ENCODE results near the gene KCNQ1. TPM values are rescaled to one million over a fixed set of nuclear protein-coding genes. Genes with fewer than 3 reads are reported as not detected.

KCNQ1 gene
- total RNA-seq, 1 donor from 2014 or later: 2.6 TPM

DNA sequence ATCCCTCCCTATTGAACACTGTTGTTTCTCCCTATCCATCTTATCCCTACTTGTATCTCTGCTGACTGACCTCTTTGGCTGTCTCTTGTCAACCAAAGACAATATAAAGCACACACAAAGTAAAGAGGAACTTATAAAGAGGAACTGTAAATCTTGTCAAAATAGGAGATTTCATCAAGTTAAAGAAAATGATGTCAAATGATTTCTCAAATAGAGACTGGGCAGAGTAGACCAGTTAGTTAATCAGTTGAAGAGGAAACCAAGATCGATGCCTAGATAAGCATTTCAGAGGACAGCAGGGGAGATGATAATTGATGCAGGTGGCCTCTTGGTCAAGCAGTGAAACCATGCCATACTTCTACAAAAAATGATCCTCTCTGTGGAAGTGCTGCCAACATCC lies 232.3 kb downstream of the KCNQ1 start:
- no peak overlapping the region for H3K27ac ChIP-seq (ENCODE audit: low read depth, low read length)
- no peak overlapping the region for H3K4me3 ChIP-seq (ENCODE audit: low read length in 3 of 3)
- no peaks in the 10 kb centered on the region for H3K27me3 ChIP-seq (ENCODE audit: control insufficient read depth in 3 of 3, insufficient read depth in 3 of 3, low read length in 3 of 3)
- H3K9me3 ChIP-seq (ENCODE audit: control insufficient read depth in 3 of 3, low read length in 3 of 3): no peaks in the 10 kb centered on the region
- H3K4me1 ChIP-seq (ENCODE audit: control insufficient read depth in 3 of 3, insufficient read depth in 3 of 3, low read length in 3 of 3): peaks cover 8 to 25% (median 10%) of the 10 kb centered on the region in 3 donors
- no peaks in the 10 kb centered on the region for H3K36me3 ChIP-seq (ENCODE audit: control insufficient read depth in 3 of 3, insufficient read depth in 3 of 3, low read length in 3 of 3)
- no peak overlapping the region for H3K9ac ChIP-seq (ENCODE audit: low read depth in 1 of 3, low read length in 3 of 3)

DNA sequence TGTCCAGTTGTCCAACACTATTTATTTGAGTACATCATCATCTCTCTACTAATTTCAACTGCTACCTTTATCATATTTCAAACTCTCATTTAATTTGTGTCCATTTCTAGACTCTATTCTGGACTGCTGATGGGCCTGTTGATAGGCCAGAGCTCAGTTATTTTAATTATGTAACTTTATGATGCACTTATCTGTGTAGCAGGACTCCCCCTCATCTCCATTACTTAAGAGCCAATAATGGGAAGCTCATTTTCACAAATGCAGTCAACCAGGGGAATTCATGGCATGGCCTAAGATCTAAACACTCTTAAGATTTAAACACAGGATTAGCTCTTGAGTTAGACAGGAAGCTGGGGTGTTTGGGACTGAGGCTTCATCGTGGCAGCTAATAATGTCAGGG lies 233.6 kb downstream of the KCNQ1 start:
- Histone ChIP-seq H3K27ac (ENCODE audit: low read depth, low read length) (no peak overlapping the region), H3K9ac (ENCODE audit: low read depth in 1 of 3, low read length in 3 of 3) (no peak overlapping the region), H3K4me3 (ENCODE audit: low read length in 3 of 3) (no peak overlapping the region), H3K27me3 (ENCODE audit: control insufficient read depth in 3 of 3, insufficient read depth in 3 of 3, low read length in 3 of 3) (no peaks in the 10 kb centered on the region), H3K9me3 (ENCODE audit: control insufficient read depth in 3 of 3, low read length in 3 of 3) (no peaks in the 10 kb centered on the region), H3K4me1 (ENCODE audit: control insufficient read depth in 3 of 3, insufficient read depth in 3 of 3, low read length in 3 of 3) (peaks cover 8 to 23% (median 10%) of the 10 kb centered on the region in 3 donors), H3K36me3 (ENCODE audit: control insufficient read depth in 3 of 3, insufficient read depth in 3 of 3, low read length in 3 of 3) (no peaks in the 10 kb centered on the region)

DNA sequence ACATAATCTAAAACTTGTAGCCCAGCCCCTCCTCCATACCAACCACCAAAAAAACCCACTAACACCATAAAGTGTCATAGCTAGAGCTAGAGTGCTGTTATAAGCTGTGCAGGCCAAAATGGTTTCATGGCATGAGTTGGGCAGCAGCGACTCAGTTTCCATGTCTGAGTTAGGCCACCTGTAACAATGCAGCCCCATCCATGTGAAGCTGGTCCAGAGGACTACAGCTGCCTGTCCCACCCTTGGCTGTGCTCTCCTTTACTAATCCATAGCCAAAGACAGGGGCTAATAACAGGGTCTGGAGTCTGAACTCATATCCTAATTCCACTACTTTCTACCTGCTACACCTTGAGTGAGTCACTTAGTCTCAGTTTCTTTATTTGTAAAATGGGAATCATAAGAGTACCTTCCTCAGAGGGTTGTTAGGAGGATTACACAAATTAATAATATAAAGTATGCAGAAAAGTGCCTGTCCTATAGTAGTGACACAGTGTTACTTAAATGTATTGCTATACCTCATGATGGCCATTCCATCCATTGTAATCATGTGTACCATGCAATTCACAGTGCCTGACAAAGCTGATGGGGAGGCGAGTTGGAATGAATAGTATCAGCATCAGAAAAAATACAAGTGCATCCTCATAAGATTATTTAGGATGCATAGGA lies 234.3 kb downstream of the KCNQ1 start:
- Histone ChIP-seq H3K4me3 (ENCODE audit: low read length in 3 of 3) (no peak overlapping the region), H3K9me3 (ENCODE audit: control insufficient read depth in 3 of 3, low read length in 3 of 3) (no peaks in the 10 kb centered on the region), H3K9ac (ENCODE audit: low read depth in 1 of 3, low read length in 3 of 3) (no peak overlapping the region), H3K27ac (ENCODE audit: low read depth, low read length) (no peak overlapping the region), H3K36me3 (ENCODE audit: control insufficient read depth in 3 of 3, insufficient read depth in 3 of 3, low read length in 3 of 3) (no peaks in the 10 kb centered on the region), H3K27me3 (ENCODE audit: control insufficient read depth in 3 of 3, insufficient read depth in 3 of 3, low read length in 3 of 3) (no peaks in the 10 kb centered on the region), H3K4me1 (ENCODE audit: control insufficient read depth in 3 of 3, insufficient read depth in 3 of 3, low read length in 3 of 3) (peaks cover 5 to 17% (median 8%) of the 10 kb centered on the region in 3 donors)

DNA sequence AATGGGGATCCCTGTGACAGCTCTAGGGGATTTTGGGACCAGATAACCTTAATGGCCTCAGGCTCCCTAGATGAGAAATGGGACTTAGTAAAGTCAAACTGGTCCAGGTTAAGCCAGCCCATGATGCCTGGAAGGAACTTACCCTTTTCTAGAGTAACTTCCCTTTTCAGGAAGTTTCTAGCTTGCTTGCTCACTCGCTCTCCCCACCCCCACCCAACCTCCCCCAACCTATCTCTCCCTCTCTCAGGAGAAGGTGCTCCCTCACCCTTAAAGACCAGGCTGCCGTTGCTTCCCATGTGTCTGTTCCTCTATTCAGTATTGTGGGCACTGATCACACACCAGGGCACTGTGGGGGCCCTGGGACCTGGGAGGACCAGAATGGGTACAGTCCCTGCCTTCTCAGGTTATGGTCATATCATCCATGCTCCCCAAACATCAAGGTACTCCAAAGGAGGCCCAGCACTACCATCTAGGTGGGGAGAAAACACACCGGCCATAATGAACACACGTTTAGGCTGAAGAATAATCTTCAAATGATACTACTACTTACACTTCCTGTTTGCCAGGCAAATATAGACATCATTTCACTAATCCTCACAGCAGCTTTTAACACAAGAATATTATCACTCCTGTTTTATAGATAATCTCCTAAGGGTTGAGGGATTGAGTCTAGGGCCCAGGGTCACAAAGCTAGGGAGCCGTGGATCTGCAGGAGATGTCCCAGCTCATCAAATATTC lies 236.8 kb downstream of the KCNQ1 start:
- H3K4me1 ChIP-seq (ENCODE audit: control insufficient read depth in 3 of 3, insufficient read depth in 3 of 3, low read length in 3 of 3): peaks cover 6 to 10% (median 8%) of the 10 kb centered on the region in 3 donors
- H3K36me3 ChIP-seq (ENCODE audit: control insufficient read depth in 3 of 3, insufficient read depth in 3 of 3, low read length in 3 of 3): peaks cover 0 to 7% (median 4%) of the 10 kb centered on the region in 3 donors
- H3K4me3 ChIP-seq (ENCODE audit: low read length in 3 of 3): no peak overlapping the region
- H3K27ac ChIP-seq (ENCODE audit: low read depth, low read length): no peak overlapping the region
- H3K27me3 ChIP-seq (ENCODE audit: control insufficient read depth in 3 of 3, insufficient read depth in 3 of 3, low read length in 3 of 3): no peaks in the 10 kb centered on the region
- no peaks in the 10 kb centered on the region for H3K9me3 ChIP-seq (ENCODE audit: control insufficient read depth in 3 of 3, low read length in 3 of 3)
- no peak overlapping the region for H3K9ac ChIP-seq (ENCODE audit: low read depth in 1 of 3, low read length in 3 of 3)

DNA sequence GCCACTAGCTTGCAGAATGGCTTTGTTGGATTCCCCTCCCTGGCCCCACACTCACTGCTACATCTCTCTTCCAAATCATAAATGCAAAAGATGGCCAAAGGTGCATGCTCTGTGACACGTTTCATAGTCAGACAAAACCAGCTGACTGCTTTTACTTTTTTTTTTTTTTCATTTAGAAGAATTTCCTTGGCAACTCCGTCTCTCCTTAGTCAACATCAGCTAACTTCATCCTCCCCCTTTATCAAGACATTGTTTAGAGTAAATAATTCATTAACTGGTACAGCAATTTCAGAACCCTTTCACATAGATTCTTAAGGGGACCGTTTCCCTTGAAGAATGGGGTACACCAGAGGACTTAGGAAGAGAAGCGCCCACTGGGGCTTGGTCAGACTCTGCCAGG lies 239.0 kb downstream of the KCNQ1 start:
- Histone ChIP-seq H3K4me1 (ENCODE audit: control insufficient read depth in 3 of 3, insufficient read depth in 3 of 3, low read length in 3 of 3) (peaks cover 20 to 31% (median 27%) of the 10 kb centered on the region in 3 donors), H3K4me3 (ENCODE audit: low read length in 3 of 3) (no peak overlapping the region), H3K36me3 (ENCODE audit: control insufficient read depth in 3 of 3, insufficient read depth in 3 of 3, low read length in 3 of 3) (peaks cover 0 to 7% (median 4%) of the 10 kb centered on the region in 3 donors), H3K9me3 (ENCODE audit: control insufficient read depth in 3 of 3, low read length in 3 of 3) (no peaks in the 10 kb centered on the region), H3K9ac (ENCODE audit: low read depth in 1 of 3, low read length in 3 of 3) (no peak overlapping the region), H3K27me3 (ENCODE audit: control insufficient read depth in 3 of 3, insufficient read depth in 3 of 3, low read length in 3 of 3) (no peaks in the 10 kb centered on the region), H3K27ac (ENCODE audit: low read depth, low read length) (no peak overlapping the region)

DNA sequence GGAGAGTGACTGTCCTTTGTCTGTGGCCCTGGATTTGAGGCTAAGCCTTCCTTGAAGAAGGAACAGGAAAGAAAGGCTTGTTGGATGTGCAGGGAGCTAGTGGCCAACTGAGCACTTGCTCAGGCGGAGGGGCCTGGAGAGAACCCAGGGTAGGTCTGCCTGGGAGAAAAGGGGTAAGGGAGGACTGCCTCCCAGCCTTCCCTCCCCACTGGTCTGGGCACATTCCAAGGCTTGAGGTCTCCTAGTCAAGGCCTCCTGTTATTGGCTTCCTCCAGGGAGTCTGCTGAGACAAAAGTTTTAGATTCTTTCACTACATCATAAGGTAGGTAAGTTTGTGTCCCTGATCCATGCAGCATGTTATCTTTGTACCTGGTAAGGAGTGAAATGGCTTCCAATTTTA lies 239.8 kb downstream of the KCNQ1 start:
- H3K9ac ChIP-seq (ENCODE audit: low read depth in 1 of 3, low read length in 3 of 3): no peak overlapping the region
- peaks cover 0 to 7% (median 4%) of the 10 kb centered on the region in 3 donors for H3K36me3 ChIP-seq (ENCODE audit: control insufficient read depth in 3 of 3, insufficient read depth in 3 of 3, low read length in 3 of 3)
- H3K27me3 ChIP-seq (ENCODE audit: control insufficient read depth in 3 of 3, insufficient read depth in 3 of 3, low read length in 3 of 3): no peaks in the 10 kb centered on the region
- H3K4me1 ChIP-seq (ENCODE audit: control insufficient read depth in 3 of 3, insufficient read depth in 3 of 3, low read length in 3 of 3): peaks cover 23 to 38% (median 34%) of the 10 kb centered on the region in 3 donors
- no peak overlapping the region for H3K27ac ChIP-seq (ENCODE audit: low read depth, low read length)
- H3K4me3 ChIP-seq (ENCODE audit: low read length in 3 of 3): no peak overlapping the region
- no peaks in the 10 kb centered on the region for H3K9me3 ChIP-seq (ENCODE audit: control insufficient read depth in 3 of 3, low read length in 3 of 3)

DNA sequence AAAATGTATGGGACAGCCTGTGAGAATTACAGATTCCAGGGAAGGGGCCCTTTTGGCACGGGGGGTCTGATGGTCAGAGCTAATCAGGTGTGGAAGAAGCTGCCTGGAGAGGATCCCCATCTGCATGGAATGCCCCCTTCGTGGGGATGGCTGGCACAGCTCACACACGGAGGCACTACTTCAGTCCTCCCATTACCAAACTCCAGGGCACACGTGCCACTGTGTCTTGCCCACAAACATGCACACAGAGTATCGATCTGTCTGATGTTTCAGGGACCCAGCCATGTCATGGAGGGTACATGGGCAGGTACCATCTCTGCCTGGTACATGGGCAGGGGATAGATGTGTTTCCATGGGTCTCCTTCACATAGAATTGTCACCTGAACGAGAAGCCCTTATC lies 240.2 kb downstream of the KCNQ1 start:
- Histone ChIP-seq H3K4me1 (ENCODE audit: control insufficient read depth in 3 of 3, insufficient read depth in 3 of 3, low read length in 3 of 3) (peaks cover 28 to 43% (median 39%) of the 10 kb centered on the region in 3 donors), H3K9me3 (ENCODE audit: control insufficient read depth in 3 of 3, low read length in 3 of 3) (no peaks in the 10 kb centered on the region), H3K36me3 (ENCODE audit: control insufficient read depth in 3 of 3, insufficient read depth in 3 of 3, low read length in 3 of 3) (peaks cover 0 to 7% (median 4%) of the 10 kb centered on the region in 3 donors), H3K27ac (ENCODE audit: low read depth, low read length) (no peak overlapping the region), H3K9ac (ENCODE audit: low read depth in 1 of 3, low read length in 3 of 3) (no peak overlapping the region), H3K27me3 (ENCODE audit: control insufficient read depth in 3 of 3, insufficient read depth in 3 of 3, low read length in 3 of 3) (no peaks in the 10 kb centered on the region), H3K4me3 (ENCODE audit: low read length in 3 of 3) (no peak overlapping the region)

DNA sequence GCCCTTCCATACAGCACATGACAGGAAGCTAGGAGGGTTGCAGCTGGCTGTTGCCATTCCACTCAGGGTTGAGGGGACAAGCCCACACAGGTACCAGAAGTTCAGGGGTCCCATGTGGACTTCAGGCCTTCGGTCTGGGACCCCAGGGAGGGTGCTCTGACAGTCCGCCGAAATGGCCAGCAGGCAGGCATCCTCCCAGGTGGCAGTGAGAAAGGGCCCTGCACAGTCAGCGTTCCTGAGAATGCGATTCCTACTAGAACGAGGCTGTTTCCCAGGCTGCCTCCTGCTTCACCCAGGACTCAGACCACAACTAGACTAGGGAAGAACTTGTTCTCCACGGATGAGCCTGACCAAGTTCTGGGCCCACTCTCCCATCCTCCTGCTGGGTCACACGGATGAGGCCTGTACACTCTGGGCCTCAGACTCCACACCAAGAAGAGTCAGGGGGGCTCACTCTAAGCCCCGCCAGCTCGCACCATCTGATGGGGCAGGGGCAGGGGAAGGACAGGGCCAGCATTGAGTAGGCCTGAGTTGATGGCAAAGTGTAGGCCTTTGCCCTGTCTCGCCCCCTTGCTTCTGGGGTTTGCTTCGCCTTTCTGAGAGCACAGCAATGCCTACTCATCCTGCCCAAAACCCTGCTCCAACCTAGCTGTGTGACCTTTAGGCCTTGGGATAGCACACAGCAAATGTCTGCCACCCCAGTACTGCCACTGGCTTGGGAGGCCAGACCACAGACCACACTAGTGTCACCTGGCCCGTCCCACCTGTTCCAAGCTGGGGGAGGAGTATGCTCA lies 241.0 kb downstream of the KCNQ1 start:
- Histone ChIP-seq H3K9me3 (ENCODE audit: control insufficient read depth in 3 of 3, low read length in 3 of 3) (no peaks in the 10 kb centered on the region), H3K9ac (ENCODE audit: low read depth in 1 of 3, low read length in 3 of 3) (no peak overlapping the region), H3K27me3 (ENCODE audit: control insufficient read depth in 3 of 3, insufficient read depth in 3 of 3, low read length in 3 of 3) (no peaks in the 10 kb centered on the region), H3K27ac (ENCODE audit: low read depth, low read length) (no peak overlapping the region), H3K36me3 (ENCODE audit: control insufficient read depth in 3 of 3, insufficient read depth in 3 of 3, low read length in 3 of 3) (peaks cover 0 to 7% (median 6%) of the 10 kb centered on the region in 3 donors), H3K4me3 (ENCODE audit: low read length in 3 of 3) (no peak overlapping the region), H3K4me1 (ENCODE audit: control insufficient read depth in 3 of 3, insufficient read depth in 3 of 3, low read length in 3 of 3) (peaks cover 32 to 50% (median 45%) of the 10 kb centered on the region in 3 donors)

DNA sequence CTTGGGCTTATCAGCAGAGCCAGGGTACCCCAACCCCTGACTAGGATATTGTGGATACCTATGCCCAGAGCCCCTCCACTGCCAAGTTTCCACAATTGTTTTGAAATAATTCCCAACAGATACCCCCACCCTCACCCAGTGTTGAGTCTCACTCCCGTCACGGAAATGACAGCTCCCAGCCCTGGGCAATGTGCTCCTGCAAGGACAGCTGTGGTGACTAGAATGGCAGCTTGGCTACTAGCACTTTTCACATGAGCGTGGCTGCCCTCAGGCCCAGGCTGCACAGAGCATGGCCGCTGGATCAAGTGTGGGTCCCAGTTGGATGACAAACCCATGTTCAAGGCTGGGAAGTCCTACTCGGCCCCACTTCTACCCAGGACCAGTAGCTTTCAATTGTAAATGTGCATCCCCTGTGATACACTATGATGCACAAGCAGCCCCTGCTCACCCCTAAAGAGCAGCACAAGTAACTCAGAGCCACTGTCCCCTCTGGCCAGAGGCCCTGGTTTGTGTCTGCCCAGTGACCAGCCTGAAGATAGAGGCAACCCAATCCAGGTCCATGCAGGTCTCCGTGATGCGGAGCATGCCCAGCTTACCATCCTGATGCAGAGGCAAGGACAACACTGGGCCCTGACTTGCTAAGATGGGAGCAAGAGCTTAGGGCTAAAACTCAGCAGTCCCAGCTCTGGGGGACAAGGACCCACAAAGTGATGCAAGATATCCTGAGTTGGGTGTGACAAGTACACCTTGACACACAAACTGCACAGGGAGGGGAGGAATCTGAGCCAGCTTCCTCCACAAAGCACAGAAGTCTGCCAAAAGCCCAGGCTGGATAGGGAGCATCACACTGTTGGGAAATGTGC lies 241.8 kb downstream of the KCNQ1 start:
- Histone ChIP-seq H3K9ac (ENCODE audit: low read depth in 1 of 3, low read length in 3 of 3) (no peak overlapping the region), H3K4me1 (ENCODE audit: control insufficient read depth in 3 of 3, insufficient read depth in 3 of 3, low read length in 3 of 3) (peaks cover 38 to 59% (median 45%) of the 10 kb centered on the region in 3 donors), H3K36me3 (ENCODE audit: control insufficient read depth in 3 of 3, insufficient read depth in 3 of 3, low read length in 3 of 3) (peaks cover 0 to 7% (median 6%) of the 10 kb centered on the region in 3 donors), H3K9me3 (ENCODE audit: control insufficient read depth in 3 of 3, low read length in 3 of 3) (no peaks in the 10 kb centered on the region), H3K27me3 (ENCODE audit: control insufficient read depth in 3 of 3, insufficient read depth in 3 of 3, low read length in 3 of 3) (no peaks in the 10 kb centered on the region), H3K4me3 (ENCODE audit: low read length in 3 of 3) (no peak overlapping the region), H3K27ac (ENCODE audit: low read depth, low read length) (no peak overlapping the region)

Measured in skeletal muscle tissue (tissue), 4 donors.